ENCODE data around the gene CAMK2D. TPM values are rescaled to one million over a fixed set of nuclear protein-coding genes. Genes with fewer than 3 reads are reported as not detected.
A peak's percentile ranks its signal among the peaks of the same experiment; 100 is the strongest.

CAMK2D gene
- total and polyA plus RNA-seq, 5 donors, result 77.2 to 177 (median 150) TPM

DNA sequence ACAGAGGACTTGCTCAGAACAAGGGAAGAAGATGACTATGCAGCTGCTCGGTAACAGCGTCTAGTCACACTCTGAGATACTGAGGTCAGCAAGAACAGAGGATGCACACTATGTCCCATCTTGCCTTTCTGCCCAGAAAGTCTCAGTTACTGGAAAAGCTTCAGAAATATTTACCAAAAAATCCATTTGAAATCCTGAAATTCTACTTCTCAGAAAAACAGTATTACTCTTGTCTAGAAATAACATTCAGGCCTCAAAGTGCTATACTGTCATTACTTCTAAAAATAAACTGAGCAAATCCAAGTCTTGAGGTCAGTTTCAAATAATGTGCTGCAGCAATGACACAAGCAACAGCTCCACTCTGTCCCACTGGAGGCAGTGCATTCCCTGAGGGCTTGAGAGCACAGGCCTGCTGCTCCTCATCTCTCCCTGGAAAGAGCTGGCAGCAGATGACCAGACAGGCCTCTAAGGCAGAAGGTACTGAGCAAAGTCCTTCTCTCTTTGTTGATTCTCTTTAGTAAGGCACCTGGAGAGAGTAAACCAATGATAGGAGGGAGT is 76.9 kb downstream of the CAMK2D start:
- DNase-seq, result peak; percentile 53 to 74 (median 61)
- peak overlapping the region; percentile 88 for H3K27ac ChIP-seq (ENCODE audit: low read length)
- H3K9me3 ChIP-seq (ENCODE audit: control insufficient read depth, low read length), result no peaks in the 10 kb centered on the region
- H3K27me3 ChIP-seq (ENCODE audit: control insufficient read depth, insufficient read depth), result no peaks in the 10 kb centered on the region
- intact Hi-C loops (cut with DNase I), result no loop called here
- peak; percentile 92 to 93 for ATAC-seq
- H3K4me1 ChIP-seq (ENCODE audit: control insufficient read depth, insufficient read depth, low read length), result peaks cover 10% of the 10 kb centered on the region
- H3K4me3 ChIP-seq (ENCODE audit: low read length), result no peak overlapping the region
- 19% methylated on average over 2 of the region's 2 CpGs for WGBS

DNA sequence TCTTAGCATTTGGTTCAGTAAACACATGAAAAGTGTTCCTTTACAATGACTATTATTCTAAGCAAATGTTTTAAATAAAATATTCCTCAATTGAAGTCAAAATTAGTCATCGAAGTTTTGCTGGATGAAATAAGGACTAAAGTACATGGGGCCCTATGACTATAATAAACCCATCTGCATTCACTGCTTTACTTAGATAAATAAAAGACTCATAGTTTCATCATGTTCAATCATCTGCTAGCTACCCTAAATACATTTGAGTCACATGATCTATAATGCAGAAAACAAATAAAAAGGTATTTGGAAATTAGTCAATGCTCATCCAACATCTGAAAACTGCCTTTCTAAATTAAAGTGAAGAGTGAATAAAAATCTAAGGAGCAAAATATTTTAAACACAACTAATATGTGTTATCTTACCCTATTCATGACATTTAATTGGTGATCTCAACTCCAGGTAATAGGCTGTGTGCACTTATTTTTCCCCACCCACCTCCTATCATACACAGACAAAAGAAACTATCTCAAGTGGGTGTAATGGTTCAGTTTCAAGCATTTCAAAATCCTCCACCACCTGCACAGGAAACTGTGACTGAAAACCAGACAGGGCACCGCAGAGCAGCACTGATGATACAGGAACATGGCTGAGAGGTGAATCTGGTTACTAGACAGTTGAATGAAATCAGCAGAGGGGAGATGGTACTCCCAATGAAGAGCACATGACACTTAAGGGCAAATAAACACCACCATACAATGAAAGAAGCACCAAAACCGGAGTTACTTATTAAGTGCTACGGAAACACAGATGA is 78.6 kb downstream of the CAMK2D start:
- Histone ChIP-seq H3K27me3 (ENCODE audit: control insufficient read depth, insufficient read depth) (no peaks in the 10 kb centered on the region), H3K9me3 (ENCODE audit: control insufficient read depth, low read length) (no peaks in the 10 kb centered on the region), H3K4me3 (ENCODE audit: low read length) (no peak overlapping the region), H3K27ac (ENCODE audit: low read length) (peak overlapping the region; percentile 33), H3K4me1 (ENCODE audit: control insufficient read depth, insufficient read depth, low read length) (peaks cover 10% of the 10 kb centered on the region)
- intact Hi-C loops (cut with DNase I), result no loop called here
- ATAC-seq, result no peak
- 83% methylated on average over 4 of the region's 4 CpGs for WGBS
- no peak for DNase-seq

DNA sequence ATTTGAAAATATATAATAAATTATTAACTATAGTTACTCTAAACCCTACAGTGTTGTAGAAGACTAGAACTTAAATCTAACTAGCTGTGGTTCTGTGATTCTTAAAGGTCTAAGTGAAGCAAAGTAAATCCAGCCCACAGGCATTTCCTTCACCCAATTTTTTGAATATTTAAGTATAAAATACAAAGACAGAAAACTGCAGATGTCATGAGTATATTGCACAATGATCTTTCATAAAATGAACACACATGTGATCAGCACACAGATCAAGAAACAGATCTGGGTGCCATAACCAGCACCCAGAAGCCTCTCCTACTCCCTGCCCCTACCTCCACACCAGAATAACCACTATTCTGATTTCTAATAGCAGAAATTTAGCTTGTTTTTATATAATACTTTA is 82.9 kb downstream of the CAMK2D start:
- ATAC-seq, result no peak
- no peak for DNase-seq
- H3K27me3 ChIP-seq (ENCODE audit: control insufficient read depth, insufficient read depth), result no peaks in the 10 kb centered on the region

DNA sequence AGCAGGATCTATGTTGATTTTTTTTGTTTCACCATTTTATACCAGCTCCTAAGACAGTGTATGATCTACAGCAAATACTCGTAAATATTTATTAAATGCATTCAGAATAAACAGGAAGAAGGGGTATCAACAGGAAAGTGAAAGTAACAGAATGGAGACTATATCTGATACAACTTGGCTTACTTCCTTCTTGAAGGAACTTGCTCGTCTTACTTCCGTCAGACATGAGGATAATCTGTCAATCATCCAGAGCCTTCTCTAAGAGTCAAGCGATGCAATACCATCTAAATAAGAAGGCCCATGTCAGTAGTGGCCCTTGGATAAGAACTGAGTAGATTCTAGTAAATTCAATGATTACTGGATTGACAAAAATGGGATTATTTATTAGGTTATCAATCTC is 84.2 kb downstream of the CAMK2D start:
- Histone ChIP-seq H3K27me3 (ENCODE audit: control insufficient read depth, insufficient read depth) (no peaks in the 10 kb centered on the region), H3K4me1 (ENCODE audit: control insufficient read depth, insufficient read depth, low read length) (peaks cover 14% of the 10 kb centered on the region), H3K27ac (ENCODE audit: low read length) (no peak overlapping the region), H3K4me3 (ENCODE audit: low read length) (no peak overlapping the region), H3K9me3 (ENCODE audit: control insufficient read depth, low read length) (no peaks in the 10 kb centered on the region)
- intact Hi-C loops (cut with DNase I), result loop anchor here in 1 of 4 donors (10.0 kb wide), 1 partner anchor 77 kb away; no protein-coding TSS in a partner anchor
- 64% methylated on average over 4 of the region's 4 CpGs for WGBS
- ATAC-seq, result no peak
- DNase-seq, result no peak

More for the DNA sequence above, 82.9 kb downstream of the CAMK2D start:
- Histone ChIP-seq H3K4me3 (ENCODE audit: low read length) (no peak overlapping the region), H3K9me3 (ENCODE audit: control insufficient read depth, low read length) (no peaks in the 10 kb centered on the region), H3K27ac (ENCODE audit: low read length) (no peak overlapping the region), H3K4me1 (ENCODE audit: control insufficient read depth, insufficient read depth, low read length) (peaks cover 11% of the 10 kb centered on the region)
- intact Hi-C loops (cut with DNase I), result loop anchor here in 1 of 4 donors (10.0 kb wide), 1 partner anchor 76 kb away; no protein-coding TSS in a partner anchor

DNA sequence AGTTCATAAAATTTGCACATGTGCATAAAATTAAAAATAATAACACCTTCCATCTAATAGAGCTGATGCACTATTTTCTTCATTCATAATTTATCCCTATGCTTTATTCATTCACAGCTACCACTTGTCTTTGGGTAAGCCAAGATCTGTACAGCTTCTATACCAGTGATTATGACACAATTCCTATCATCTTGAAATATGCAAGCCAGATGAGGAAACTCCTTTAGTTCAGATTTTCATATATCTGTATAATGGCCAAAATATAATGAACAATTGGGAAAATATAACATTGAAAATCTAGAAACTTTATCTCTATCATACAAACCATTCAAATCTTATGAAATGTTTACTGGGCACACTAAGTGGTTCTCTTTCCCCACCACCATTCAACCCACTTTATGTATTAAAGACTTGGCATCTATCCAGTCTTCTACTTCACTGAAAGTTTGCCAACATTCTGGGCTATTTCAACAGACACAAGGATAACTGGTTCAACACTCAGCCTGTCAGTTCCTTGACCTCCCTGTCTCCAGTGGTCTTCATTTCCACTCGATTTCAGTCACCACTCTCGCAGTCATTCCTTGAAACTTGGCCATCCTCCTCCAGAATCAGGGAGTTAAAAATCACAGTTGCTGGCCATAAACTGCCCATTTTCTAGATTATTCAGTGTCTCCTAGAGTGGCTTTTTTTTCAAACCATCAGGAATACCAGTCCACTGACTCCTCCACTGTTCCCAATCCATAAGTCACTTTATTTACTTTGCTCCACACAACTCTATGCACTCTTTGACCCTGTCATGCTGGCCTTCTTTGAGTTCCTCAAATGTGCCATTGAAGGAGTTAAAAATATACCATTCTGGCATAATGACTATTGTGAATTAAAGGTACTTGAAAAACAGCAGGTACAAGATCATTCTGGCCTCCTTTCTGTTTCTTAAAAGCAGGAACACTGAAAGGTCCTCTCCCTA is 85.5 kb downstream of the CAMK2D start:
- Histone ChIP-seq H3K4me1 (ENCODE audit: control insufficient read depth, insufficient read depth, low read length) (peaks cover 14% of the 10 kb centered on the region), H3K4me3 (ENCODE audit: low read length) (no peak overlapping the region), H3K27me3 (ENCODE audit: control insufficient read depth, insufficient read depth) (no peaks in the 10 kb centered on the region), H3K27ac (ENCODE audit: low read length) (peak overlapping the region; percentile 2), H3K9me3 (ENCODE audit: control insufficient read depth, low read length) (no peaks in the 10 kb centered on the region)
- intact Hi-C loops (cut with DNase I), result loop anchor here in 1 of 4 donors (10.0 kb wide), 1 partner anchor 79 kb away; no protein-coding TSS in a partner anchor
- DNase-seq (no peak), ATAC-seq (peak in 1 of 2 donors; percentile 24)
- WGBS, result 28% methylated on average over 2 of the region's 2 CpGs

DNA sequence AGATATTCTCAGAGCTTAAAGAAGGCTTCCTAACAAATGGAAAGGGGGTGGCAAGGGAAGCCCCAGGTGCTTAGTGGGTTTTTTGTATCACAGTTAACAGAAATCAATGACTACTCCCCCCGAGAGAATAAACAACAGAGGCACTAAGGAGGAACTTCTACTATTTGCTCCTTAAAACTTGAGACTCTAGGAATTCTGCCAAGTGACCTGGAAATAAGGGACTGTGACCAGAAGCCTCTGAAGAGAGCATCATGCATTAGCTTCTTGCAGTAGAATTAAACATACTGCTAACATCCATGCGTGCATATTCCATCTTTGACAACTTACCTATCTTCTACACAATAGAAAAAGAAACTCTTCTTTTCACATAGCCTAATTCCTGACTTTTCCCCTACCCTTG is 86.8 kb downstream of the CAMK2D start:
- Histone ChIP-seq H3K9me3 (ENCODE audit: control insufficient read depth, low read length) (no peaks in the 10 kb centered on the region), H3K27ac (ENCODE audit: low read length) (no peak overlapping the region), H3K4me3 (ENCODE audit: low read length) (no peak overlapping the region), H3K27me3 (ENCODE audit: control insufficient read depth, insufficient read depth) (no peaks in the 10 kb centered on the region), H3K4me1 (ENCODE audit: control insufficient read depth, insufficient read depth, low read length) (peaks cover 14% of the 10 kb centered on the region)
- no peak for ATAC-seq
- intact Hi-C loops (cut with DNase I), result loop anchor here in 1 of 4 donors (10.0 kb wide), 1 partner anchor 80 kb away; no protein-coding TSS in a partner anchor
- no peak for DNase-seq
- 54% methylated on average over 2 of the region's 2 CpGs for WGBS

DNA sequence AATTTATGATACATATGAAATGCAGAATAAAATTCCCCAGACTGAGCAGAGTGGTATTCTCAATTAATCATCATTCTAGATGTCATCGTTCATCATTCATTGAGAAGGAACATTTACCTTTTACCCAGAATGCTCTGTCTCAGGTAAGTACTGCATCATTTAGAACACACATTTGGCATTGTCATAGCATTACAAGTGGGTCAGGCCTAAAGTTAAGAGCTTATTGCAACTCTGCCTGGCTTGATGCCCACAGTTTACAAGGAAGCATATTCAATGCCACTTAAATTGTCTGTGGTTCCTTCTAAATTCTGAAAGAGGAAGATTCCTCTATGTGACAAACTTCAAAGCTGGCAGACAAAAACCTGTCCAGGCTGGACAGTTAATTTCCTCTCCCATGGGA is 87.3 kb downstream of the CAMK2D start:
- no peaks in the 10 kb centered on the region for H3K27me3 ChIP-seq (ENCODE audit: control insufficient read depth, insufficient read depth)
- no peak overlapping the region for H3K27ac ChIP-seq (ENCODE audit: low read length)
- WGBS, result 90% methylated on average over 1 of the region's 1 CpG
- no peak for DNase-seq
- intact Hi-C loops (cut with DNase I), result loop anchor here in 1 of 4 donors (10.0 kb wide), 1 partner anchor 81 kb away; no protein-coding TSS in a partner anchor
- ATAC-seq, result peak in 1 of 2 donors; percentile 45
- peaks cover 17% of the 10 kb centered on the region for H3K4me1 ChIP-seq (ENCODE audit: control insufficient read depth, insufficient read depth, low read length)
- H3K4me3 ChIP-seq (ENCODE audit: low read length), result no peak overlapping the region
- H3K9me3 ChIP-seq (ENCODE audit: control insufficient read depth, low read length), result no peaks in the 10 kb centered on the region

DNA sequence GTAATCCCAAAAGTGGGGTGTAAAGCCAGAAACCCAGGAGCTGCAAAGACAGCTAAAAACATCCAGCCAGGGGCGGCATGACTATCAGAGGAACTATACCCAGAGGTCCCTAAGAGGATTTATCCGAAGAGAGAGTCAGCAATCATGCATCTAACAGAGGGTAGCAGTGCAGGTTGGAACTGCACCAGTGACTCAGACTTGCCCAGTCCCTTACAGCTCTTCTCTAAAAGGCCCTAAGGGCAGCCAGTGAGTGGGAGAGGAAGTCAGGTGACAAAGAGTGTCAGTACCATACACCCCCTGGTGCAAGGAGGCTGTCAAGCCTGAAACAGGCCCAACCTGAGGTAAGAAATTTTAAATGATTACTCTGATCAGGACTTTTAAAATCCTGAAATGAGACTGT is 88.1 kb downstream of the CAMK2D start:
- DNase-seq (no peak), ATAC-seq (peak in 1 of 2 donors; percentile 45)
- 80% methylated on average over 2 of the region's 2 CpGs for WGBS
- Histone ChIP-seq H3K27ac (ENCODE audit: low read length) (no peak overlapping the region), H3K9me3 (ENCODE audit: control insufficient read depth, low read length) (no peaks in the 10 kb centered on the region), H3K4me3 (ENCODE audit: low read length) (no peak overlapping the region), H3K4me1 (ENCODE audit: control insufficient read depth, insufficient read depth, low read length) (peaks cover 17% of the 10 kb centered on the region), H3K27me3 (ENCODE audit: control insufficient read depth, insufficient read depth) (no peaks in the 10 kb centered on the region)
- intact Hi-C loops (cut with DNase I), result loop anchor here in 1 of 4 donors (10.0 kb wide), 1 partner anchor 81 kb away; no protein-coding TSS in a partner anchor

DNA sequence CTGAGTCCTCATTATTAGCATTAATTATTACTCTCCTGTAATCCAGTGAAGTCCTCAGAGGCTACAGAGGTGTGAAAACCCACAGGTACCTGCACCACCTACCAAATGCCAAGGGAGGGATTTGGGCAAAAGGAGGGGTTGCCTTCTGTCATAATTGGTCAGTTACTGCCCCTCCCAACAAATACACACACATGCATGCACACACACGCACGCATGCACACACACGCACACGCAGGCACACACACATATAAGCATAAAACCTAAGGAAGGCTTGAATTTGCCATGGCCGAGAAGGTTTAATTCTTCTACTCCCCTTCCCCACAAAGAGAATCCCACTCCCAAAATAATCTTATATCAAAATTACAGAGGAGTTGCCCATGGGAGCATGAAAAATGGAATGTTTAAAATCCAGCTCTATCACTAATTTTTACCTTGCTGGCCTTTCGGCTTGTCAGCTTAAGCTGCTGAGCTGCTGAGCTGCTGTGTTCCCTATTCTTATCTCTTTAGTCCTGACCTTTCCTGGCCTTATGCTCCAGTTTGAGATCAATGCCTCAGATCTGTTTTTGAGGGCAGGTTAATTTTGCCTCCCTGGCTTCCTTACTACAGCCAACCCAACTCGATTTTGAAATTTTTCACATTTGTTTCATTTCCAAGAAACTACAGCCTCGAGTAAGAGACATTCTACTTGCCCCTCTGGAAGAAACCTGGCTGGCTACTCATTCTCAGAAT is 95.0 kb downstream of the CAMK2D start:
- ATAC-seq, result no peak
- WGBS, result 70% methylated on average over 8 of the region's 8 CpGs
- no peak for DNase-seq
- H3K27me3 ChIP-seq (ENCODE audit: control insufficient read depth, insufficient read depth), result no peaks in the 10 kb centered on the region
- no peak overlapping the region for H3K4me3 ChIP-seq (ENCODE audit: low read length)
- intact Hi-C loops (cut with DNase I), result no loop called here
- no peaks in the 10 kb centered on the region for H3K9me3 ChIP-seq (ENCODE audit: control insufficient read depth, low read length)
- H3K27ac ChIP-seq (ENCODE audit: low read length), result no peak overlapping the region
- peaks cover 7% of the 10 kb centered on the region for H3K4me1 ChIP-seq (ENCODE audit: control insufficient read depth, insufficient read depth, low read length)

DNA sequence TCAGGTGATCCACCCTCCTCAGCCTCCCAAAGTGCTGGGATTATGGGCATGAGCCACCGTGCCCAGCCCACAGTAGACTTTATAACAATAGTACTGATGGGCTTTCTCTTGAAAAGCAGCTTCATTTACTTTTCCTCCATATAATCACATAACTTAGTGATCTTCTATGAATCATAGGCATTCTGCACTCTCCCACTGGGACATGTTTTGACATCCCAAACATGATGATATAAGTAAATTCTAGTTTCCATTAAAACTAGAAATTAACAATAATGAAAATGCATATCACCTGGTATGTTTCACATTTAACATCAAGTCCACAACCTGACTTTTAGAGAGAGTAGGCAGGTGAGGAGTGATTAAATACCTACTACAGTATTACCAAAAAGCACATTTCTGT is 96.5 kb downstream of the CAMK2D start:
- DNase-seq (no peak), ATAC-seq (no peak)
- Histone ChIP-seq H3K27me3 (ENCODE audit: control insufficient read depth, insufficient read depth) (no peaks in the 10 kb centered on the region), H3K9me3 (ENCODE audit: control insufficient read depth, low read length) (no peaks in the 10 kb centered on the region), H3K4me1 (ENCODE audit: control insufficient read depth, insufficient read depth, low read length) (peaks cover 7% of the 10 kb centered on the region), H3K27ac (ENCODE audit: low read length) (no peak overlapping the region), H3K4me3 (ENCODE audit: low read length) (no peak overlapping the region)
- intact Hi-C loops (cut with DNase I), result no loop called here
- WGBS, result 97% methylated on average over 1 of the region's 1 CpG
